ENCODE measurements around the gene LRRC4B. TPM values are rescaled to one million over a fixed set of nuclear protein-coding genes. Genes with fewer than 3 reads are reported as not detected.

Gene LRRC4B
- total and polyA plus RNA-seq, 2 of the 4 experiments (the other 2 are of a cell fraction): 0.03 TPM; not detected in 1

DNA sequence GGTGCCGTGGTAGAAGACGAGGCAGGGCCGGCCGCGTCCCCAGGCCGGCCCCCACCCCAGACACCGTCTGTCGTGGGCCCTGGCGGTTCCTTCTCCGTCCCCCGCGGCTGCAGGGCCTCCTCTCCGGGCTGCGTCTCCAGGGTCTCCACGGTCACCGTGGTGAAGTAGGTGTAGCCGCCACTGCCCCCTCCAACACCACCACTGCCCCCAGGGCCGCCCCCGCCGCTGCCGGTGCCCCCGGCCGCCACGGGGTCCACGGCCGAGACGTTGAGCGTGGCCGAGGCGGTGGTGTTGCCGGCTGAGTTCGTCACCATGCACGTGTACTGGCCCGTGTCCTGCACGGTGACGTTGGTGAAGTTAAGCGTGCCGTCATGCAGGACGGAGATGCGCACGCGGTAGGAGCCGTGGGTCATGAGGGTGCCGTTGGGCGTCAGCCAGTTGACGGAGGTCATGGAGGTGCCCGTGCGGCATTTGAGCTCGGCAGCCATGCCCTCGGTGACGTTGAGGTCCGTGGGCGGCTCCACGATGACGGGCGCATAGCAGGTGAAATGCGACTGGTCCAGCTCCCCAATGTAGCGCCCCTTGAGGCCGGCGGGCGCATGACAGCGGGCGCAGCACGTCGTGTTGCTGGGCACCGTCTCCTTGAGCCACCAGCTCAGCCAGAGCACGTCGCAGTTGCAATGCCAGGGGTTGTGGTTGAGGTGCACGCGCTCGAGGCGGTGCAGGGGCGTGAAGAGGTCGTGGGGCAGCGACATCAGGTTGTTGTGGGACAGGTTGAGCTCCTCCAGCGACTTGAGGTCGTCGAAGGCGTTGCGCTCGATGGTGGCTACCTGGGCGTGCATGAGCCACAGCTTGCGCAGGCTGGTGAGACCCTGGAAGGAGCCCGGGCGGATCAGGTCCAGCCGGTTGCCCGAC, 49.9 kb downstream of the LRRC4B start:
- Histone ChIP-seq H3K27ac (ENCODE audit: insufficient read depth, low read length) (no peak overlapping the region), H2BK120ac (ENCODE audit: low read depth, low read length) (no peak overlapping the region), H3K9me1 (ENCODE audit: insufficient read depth, low read length) (no peaks in the 10 kb centered on the region), H2BK20ac (ENCODE audit: low read depth, low read length) (no peak overlapping the region), H2AFZ (replicated peaks; ENCODE audit: low read length, poor library complexity) (peak overlapping the region; percentile 51), H3K4me1 (ENCODE audit: control insufficient read depth, insufficient read depth, low read length) (no peaks in the 10 kb centered on the region), H3K23ac (ENCODE audit: low read depth, low read length) (no peak overlapping the region), H2AK9ac (replicated peaks; ENCODE audit: low read depth, low read length, poor library complexity) (no peak overlapping the region), H3K4ac (ENCODE audit: low read depth, low read length) (no peak overlapping the region), H3K36me3 (ENCODE audit: control insufficient read depth, insufficient read depth, low read length) (no peaks in the 10 kb centered on the region), H2BK5ac (ENCODE audit: low read depth, low read length, poor library complexity, severe bottlenecking) (no peak overlapping the region), H2BK15ac (ENCODE audit: low read depth, low read length) (no peak overlapping the region), H3K9ac (ENCODE audit: low read depth, low read length) (no peak overlapping the region), H3K14ac (replicated peaks; ENCODE audit: low read depth, low read length) (no peak overlapping the region), H3K79me1 (ENCODE audit: low read depth in 1 of 2, low read length in 2 of 2) (no peaks in the 10 kb centered on the region), H2AK5ac (ENCODE audit: low read depth, low read length) (no peak overlapping the region), H4K5ac (ENCODE audit: low read depth, low read length) (no peak overlapping the region), H4K20me1 (ENCODE audit: insufficient read depth, low read length) (no peaks in the 10 kb centered on the region), H4K91ac (ENCODE audit: insufficient read depth, low read depth, low read length) (no peak overlapping the region), H3K9me3 (ENCODE audit: control insufficient read depth, insufficient read depth, low read length) (no peaks in the 10 kb centered on the region), H3K4me2 (ENCODE audit: low read depth, low read length) (no peak overlapping the region), H3K56ac (ENCODE audit: extremely low read depth, insufficient read depth, low read length) (no peak overlapping the region), H4K8ac (ENCODE audit: low read depth in 2 of 2, low read length in 2 of 2) (no peak overlapping the region), H3K27me3 (ENCODE audit: control insufficient read depth, insufficient read depth, low read length) (no peaks in the 10 kb centered on the region), H3K4me3 (ENCODE audit: insufficient read depth, low read depth, low read length) (no peak overlapping the region), H3K18ac (ENCODE audit: low read depth, low read length) (no peak overlapping the region)
- no peak for ATAC-seq (ENCODE audit: low read depth)
- dilution Hi-C loops (cut with HindIII; ENCODE audit: low sequenced_read_pairs, unreplicated experiment): no loop called here
- no peak for DNase-seq
- no TSS peak for BruUV-seq (replicated peaks)
- POLR2A ChIA-PET (ENCODE audit: unreplicated experiment): no interaction called here
- WGBS, 2 experiments (ENCODE audit: extremely low coverage in 2 of 2, insufficient read length in 1 of 2): 92% methylated on average over 57 of the region's 87 CpGs; no CpG with 5 or more reads in 1 of the 2 experiments
- in situ Hi-C loops (cut with MboI; ENCODE audit: low sequenced_read_pairs): no loop called here
- intact Hi-C loops (cut with micrococcal nuclease): no loop called here
- CTCF ChIA-PET: no interaction called here
- no peak for TF ChIP-seq CHD1 (IDR thresholded peaks at IDR 0.05; ENCODE audit: low read depth, low read length)
- no peak for TF ChIP-seq RFX5 (IDR thresholded peaks at IDR 0.05; ENCODE audit: low read depth, low read length)
- TF ChIP-seq MAFK (IDR thresholded peaks at IDR 0.05; ENCODE audit: low read depth, low read length): no peak
- no peak for TF ChIP-seq RAD21 (IDR thresholded peaks at IDR 0.05; ENCODE audit: low read length)
- no peak for TF ChIP-seq CEBPB (IDR thresholded peaks at IDR 0.05; ENCODE audit: low read depth, low read length)
- no peak for TF ChIP-seq SMC3 (IDR thresholded peaks at IDR 0.05; ENCODE audit: low read depth, low read length)
- TF ChIP-seq MAZ (IDR thresholded peaks at IDR 0.05; ENCODE audit: borderline replicate concordance, low read depth, low read length): no peak
- no peak for TF ChIP-seq BHLHE40 (IDR thresholded peaks at IDR 0.05; ENCODE audit: low read depth, low read length)

All from IMR-90 (cell line).